Erythroblast (primary cell): Measurements from ENCODE around the gene ZNF362.

Source experiments
- GATA1 ChIP-seq: IDR thresholded peaks from 2 replicates; pipeline ENCODE4 v1.6.1; 2011; ENCODE audit warnings: low read depth, mild to moderate bottlenecking, control low read depth, low read length, moderate library complexity
- POLR2A ChIP-seq: IDR thresholded peaks from 2 replicates; pipeline ENCODE4 v1.6.1; 2011; ENCODE audit warnings: mild to moderate bottlenecking, low read length

GRCh38 chr1:33336580-33336979, 80.3 kb downstream of the ZNF362 start:
- TF ChIP-seq POLR2A = no peak
- no peak for TF ChIP-seq GATA1
